H1 (cell line): ENCODE data around the gene SLAIN2.

Experiments used
- EZH2 ChIP-seq: fragments of 200-600 bp; sonication (generic); IDR thresholded peaks from 2 replicates; pipeline ENCODE4 v1.7.1; 2012; ENCODE audit warnings: low read depth, mild to moderate bottlenecking, moderate library complexity, low read length, inconsistent platforms; ENCODE audit not compliant: severe bottlenecking
- NRF1 ChIP-seq: IDR thresholded peaks from 2 replicates; pipeline ENCODE4 v1.6.1; 2011; ENCODE audit warnings: mild to moderate bottlenecking, low read depth, low read length, improper control_type of control experiment
- POLR2A ChIP-seq, 2 experiments: IDR thresholded peaks; 1 replicate in 1 of 2; 2 replicates in 1 of 2; pipeline ENCODE4 v1.6.1; 2011; ENCODE audit warnings: low read depth in 2 of 2, low read length in 2 of 2, mild to moderate bottlenecking in 2 of 2; ENCODE audit errors: control extremely low read depth in 1 of 2
- RAD21 ChIP-seq, 2 experiments: IDR thresholded peaks in 1 of 2; conservative IDR thresholded peaks in 1 of 2; 2 replicates each; pipeline ENCODE4 v1.6.1; 2011; ENCODE audit warnings: low read depth in 2 of 2, low read length in 2 of 2, improper control_type of control experiment in 1 of 2, inconsistent platforms in 1 of 2, mild to moderate bottlenecking in 1 of 2, moderate library complexity in 1 of 2
- SP4 ChIP-seq: IDR thresholded peaks from 2 replicates; pipeline ENCODE4 v1.6.1; 2012; ENCODE audit warnings: low read length, inconsistent platforms
- TF ChIP-seq, protein P1 (sequence below): IDR thresholded peaks from 2 replicates; pipeline ENCODE4 v1.6.1; 2011; ENCODE audit warnings: low read depth, mild to moderate bottlenecking, low read length; ENCODE audit not compliant: insufficient read depth
- TF ChIP-seq, protein P2 (sequence below), 3 experiments: IDR thresholded peaks; 1 replicate in 2 of 3; 2 replicates in 1 of 3; pipeline versions ENCODE4 v1.5.1 to v1.6.1; 2011; ENCODE audit warnings: low read length in 3 of 3, mild to moderate bottlenecking in 3 of 3, inconsistent platforms in 2 of 3, low read depth in 1 of 3, moderate library complexity in 1 of 3; ENCODE audit not compliant: insufficient read depth in 1 of 3; ENCODE audit errors: control extremely low read depth in 1 of 3

DNA sequence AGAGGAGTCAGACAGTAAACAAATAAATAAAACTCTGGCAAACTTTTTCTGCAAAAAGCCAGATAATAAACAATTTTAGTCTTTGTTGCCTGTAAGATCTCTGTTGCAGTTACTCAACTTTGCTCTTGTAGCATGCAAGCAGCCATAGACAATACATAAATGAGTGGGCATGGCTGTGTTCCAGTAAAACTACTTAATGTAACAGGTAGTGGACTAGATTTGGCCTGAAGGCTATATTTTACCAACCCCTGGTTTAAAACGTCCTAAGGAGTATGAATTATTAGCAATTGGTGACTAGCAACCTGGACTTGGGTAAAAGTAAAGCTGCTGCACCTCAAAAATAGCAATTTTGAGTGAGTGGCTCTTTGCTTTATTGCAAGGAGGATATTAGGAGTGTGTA lies 30.9 kb downstream of the SLAIN2 start:
- TF ChIP-seq EZH2 (no peak), POLR2A (IDR thresholded peaks at IDR 0.05; ENCODE audit: control extremely low read depth in 1 of 2, low read depth in 2 of 2, low read length in 2 of 2) (no peak), NRF1 (no peak), SP4 (no peak), RAD21 (IDR thresholded peaks at IDR 0.05 in 1 of 2, conservative IDR thresholded peaks at IDR 0.05 in 1 of 2; ENCODE audit: low read depth in 2 of 2, low read length in 2 of 2) (no peak)
- TF ChIP-seq, protein P1, sequence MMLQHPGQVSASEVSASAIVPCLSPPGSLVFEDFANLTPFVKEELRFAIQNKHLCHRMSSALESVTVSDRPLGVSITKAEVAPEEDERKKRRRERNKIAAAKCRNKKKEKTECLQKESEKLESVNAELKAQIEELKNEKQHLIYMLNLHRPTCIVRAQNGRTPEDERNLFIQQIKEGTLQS, result no peak
- TF ChIP-seq, protein P2, sequence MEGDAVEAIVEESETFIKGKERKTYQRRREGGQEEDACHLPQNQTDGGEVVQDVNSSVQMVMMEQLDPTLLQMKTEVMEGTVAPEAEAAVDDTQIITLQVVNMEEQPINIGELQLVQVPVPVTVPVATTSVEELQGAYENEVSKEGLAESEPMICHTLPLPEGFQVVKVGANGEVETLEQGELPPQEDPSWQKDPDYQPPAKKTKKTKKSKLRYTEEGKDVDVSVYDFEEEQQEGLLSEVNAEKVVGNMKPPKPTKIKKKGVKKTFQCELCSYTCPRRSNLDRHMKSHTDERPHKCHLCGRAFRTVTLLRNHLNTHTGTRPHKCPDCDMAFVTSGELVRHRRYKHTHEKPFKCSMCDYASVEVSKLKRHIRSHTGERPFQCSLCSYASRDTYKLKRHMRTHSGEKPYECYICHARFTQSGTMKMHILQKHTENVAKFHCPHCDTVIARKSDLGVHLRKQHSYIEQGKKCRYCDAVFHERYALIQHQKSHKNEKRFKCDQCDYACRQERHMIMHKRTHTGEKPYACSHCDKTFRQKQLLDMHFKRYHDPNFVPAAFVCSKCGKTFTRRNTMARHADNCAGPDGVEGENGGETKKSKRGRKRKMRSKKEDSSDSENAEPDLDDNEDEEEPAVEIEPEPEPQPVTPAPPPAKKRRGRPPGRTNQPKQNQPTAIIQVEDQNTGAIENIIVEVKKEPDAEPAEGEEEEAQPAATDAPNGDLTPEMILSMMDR (IDR thresholded peaks at IDR 0.05; ENCODE audit: control extremely low read depth in 1 of 3, insufficient read depth in 1 of 3, low read depth in 1 of 3, low read length in 3 of 3), result no peak
